IMR-90 (cell line): ENCODE results near the gene FAM53B. TPM values are rescaled to one million over a fixed set of nuclear protein-coding genes. Genes with fewer than 3 reads are reported as not detected.

Source experiments
- ATAC-seq: fragments of 200-7000 bp; cut with Tn5 transposase; 2 replicates; pipeline ENCODE4 v1.9.1; 2020; ENCODE audit warnings: low read depth, mild to moderate bottlenecking, moderate library complexity
- BruUV-seq: library from RNA; stranded (reverse); fragments of 400-500 nt; replicated peaks from 2 replicates; lab custom pipeline; 2021; lab: Mats Ljungman, UMichigan
- CTCF ChIA-PET: fragments of 300-600 bp; formaldehyde crosslinking; extraction: SDS; loops from one replicate; lab custom pipeline; 2021; ENCODE audit warnings: antibody characterized with exemption; lab: Yijun Ruan, JAX
- POLR2A ChIA-PET: fragments of 300-600 bp; sonication (Branson Sonifier 250); formaldehyde crosslinking; loops from one replicate; lab custom pipeline; 2022; ENCODE audit warnings: antibody characterized with exemption; ENCODE audit not compliant: unreplicated experiment; lab: Charles Lee
- DNase-seq: peaks from one replicate; pipeline ENCODE4 v3.0.0; 2013
- H2AFZ ChIP-seq: replicated peaks from 2 replicates; pipeline ENCODE3; 2013; ENCODE audit warnings: low read length, mild to moderate bottlenecking; ENCODE audit not compliant: poor library complexity
- H2AK5ac ChIP-seq: 2 replicates; pipeline ENCODE4 v1.6.1; 2013; ENCODE audit warnings: low read depth, low read length, inconsistent platforms
- H2AK9ac ChIP-seq: replicated peaks from 2 replicates; pipeline ENCODE3; 2013; ENCODE audit warnings: mild to moderate bottlenecking, low read depth, low read length, moderate library complexity; ENCODE audit not compliant: poor library complexity
- H2BK120ac ChIP-seq: 2 replicates; pipeline ENCODE4 v1.6.1; 2013; ENCODE audit warnings: low read depth, low read length, inconsistent platforms
- H2BK15ac ChIP-seq: 3 replicates; pipeline ENCODE4 v1.6.1; 2013; ENCODE audit warnings: low read depth, low read length, inconsistent platforms
- H2BK20ac ChIP-seq: 2 replicates; pipeline ENCODE4 v1.6.1; 2013; ENCODE audit warnings: low read depth, mild to moderate bottlenecking, inconsistent platforms, low read length, moderate library complexity
- H2BK5ac ChIP-seq: 2 replicates; pipeline ENCODE4 v1.6.1; 2013; ENCODE audit warnings: mild to moderate bottlenecking, low read depth, low read length, inconsistent platforms; ENCODE audit not compliant: poor library complexity, severe bottlenecking
- H3K14ac ChIP-seq: replicated peaks from 2 replicates; pipeline ENCODE4 v1.6.1; 2013; ENCODE audit warnings: low read depth, low read length, inconsistent platforms
- H3K18ac ChIP-seq: 2 replicates; pipeline ENCODE4 v1.6.1; 2013; ENCODE audit warnings: low read depth, low read length, control low read depth
- H3K23ac ChIP-seq: 2 replicates; pipeline ENCODE4 v1.6.1; 2013; ENCODE audit warnings: low read depth, low read length, inconsistent platforms
- H3K27ac ChIP-seq: 2 replicates; pipeline ENCODE4 v1.5.1; 2013; ENCODE audit warnings: mild to moderate bottlenecking, control low read depth, low read length; ENCODE audit not compliant: insufficient read depth
- H3K27me3 ChIP-seq: 2 replicates; pipeline ENCODE4 v1.6.1; 2013; ENCODE audit warnings: low read length; ENCODE audit not compliant: control insufficient read depth, insufficient read depth
- H3K36me3 ChIP-seq: 2 replicates; pipeline ENCODE4 v1.6.1; 2013; ENCODE audit warnings: low read length, mixed read lengths; ENCODE audit not compliant: control insufficient read depth, insufficient read depth
- H3K4ac ChIP-seq: 2 replicates; pipeline ENCODE4 v1.6.1; 2013; ENCODE audit warnings: low read depth, low read length, inconsistent platforms
- H3K4me1 ChIP-seq: 2 replicates; pipeline ENCODE4 v1.6.1; 2013; ENCODE audit warnings: low read length, mixed read lengths; ENCODE audit not compliant: control insufficient read depth, insufficient read depth
- H3K4me2 ChIP-seq: 2 replicates; pipeline ENCODE4 v1.6.1; 2013; ENCODE audit warnings: low read depth, mild to moderate bottlenecking, control low read depth, low read length, moderate library complexity
- H3K4me3 ChIP-seq: 2 replicates; pipeline ENCODE4 v1.5.1; 2013; ENCODE audit warnings: low read depth, mild to moderate bottlenecking, control low read depth, low read length, moderate library complexity; ENCODE audit not compliant: insufficient read depth
- H3K56ac ChIP-seq: 2 replicates; pipeline ENCODE4 v1.6.1; 2013; ENCODE audit warnings: low read length, inconsistent platforms; ENCODE audit not compliant: insufficient read depth; ENCODE audit errors: extremely low read depth
- H3K79me1 ChIP-seq, 2 experiments: 2 replicates each; pipeline ENCODE4 v1.6.1; 2013; ENCODE audit warnings: low read length in 2 of 2, inconsistent platforms in 1 of 2, low read depth in 1 of 2
- H3K9ac ChIP-seq: 2 replicates; pipeline ENCODE4 v1.6.1; 2013; ENCODE audit warnings: low read depth, low read length, control low read depth
- H3K9me1 ChIP-seq: 2 replicates; pipeline ENCODE4 v1.6.1; 2013; ENCODE audit warnings: low read length, inconsistent platforms; ENCODE audit not compliant: insufficient read depth
- H3K9me3 ChIP-seq: 2 replicates; pipeline ENCODE4 v1.6.1; 2013; ENCODE audit warnings: low read length; ENCODE audit not compliant: control insufficient read depth, insufficient read depth
- H4K20me1 ChIP-seq: 2 replicates; pipeline ENCODE4 v1.6.1; 2013; ENCODE audit warnings: low read length, inconsistent platforms; ENCODE audit not compliant: insufficient read depth
- H4K5ac ChIP-seq: 2 replicates; pipeline ENCODE4 v1.6.1; 2013; ENCODE audit warnings: mild to moderate bottlenecking, low read depth, low read length, control low read depth
- H4K8ac ChIP-seq, 2 experiments: 2 replicates each; pipeline ENCODE4 v1.6.1; 2013; ENCODE audit warnings: low read depth in 2 of 2, low read length in 2 of 2, control low read depth in 1 of 2, inconsistent platforms in 1 of 2
- H4K91ac ChIP-seq: 2 replicates; pipeline ENCODE4 v1.6.1; 2013; ENCODE audit warnings: low read depth, low read length, inconsistent platforms; ENCODE audit not compliant: insufficient read depth
- NFE2L2 ChIP-seq: fragments of 150-350 bp; IDR thresholded peaks from 2 replicates; pipeline ENCODE4 v1.6.1; 2016; ENCODE audit warnings: low read depth, mild to moderate bottlenecking, low read length
- RFX5 ChIP-seq: IDR thresholded peaks from 2 replicates; pipeline ENCODE4 v1.8.0; 2012; ENCODE audit warnings: low read depth, mild to moderate bottlenecking, low read length, moderate library complexity
- whole genome bisulfite sequencing, 2 experiments: methylation state at CpG; one replicate each; pipeline versions ENCODE4 v1.1.5 to v1.1.7; 2013; ENCODE audit warnings: missing lambda C conversion rate in 2 of 2; ENCODE audit not compliant: insufficient read length in 1 of 2; ENCODE audit errors: extremely low coverage in 2 of 2; 5-methylcytosine and 5-hydroxymethylcytosine counted together
- dilution Hi-C: fragments of 300-500 bp; cut with HindIII; formaldehyde crosslinking; loops from one replicate; pipeline ENCODE4 v1.14.3; 2018; ENCODE audit warnings: low sequenced_read_pairs; ENCODE audit not compliant: unreplicated experiment
- in situ Hi-C: fragments of 300-500 bp; cut with MboI; formaldehyde crosslinking; loops from 3 replicates; pipeline ENCODE4 v1.14.3; 2019; ENCODE audit warnings: low sequenced_read_pairs, inconsistent platforms, mixed read lengths
- intact Hi-C: fragments of 100-400 bp; cut with micrococcal nuclease; formaldehyde crosslinking; loops from 2 replicates; pipeline ENCODE4 v1.10.0; 2022
- polyA plus RNA-seq, 3 experiments: library from polyadenylated mRNA; depleted of rRNA; stranded (reverse); fragments of >200 nt; gene quantifications; 2 replicates each; pipeline ENCODE4 v1.2.3, GENCODE V29; 2012; ENCODE audit warnings: low replicate concordance in 1 of 3
- total RNA-seq: library from RNA; depleted of rRNA; stranded (reverse); fragments of >200 nt; gene quantifications from 2 replicates; pipeline ENCODE4 v1.2.3, GENCODE V29; 2012

FAM53B gene
- total and polyA plus RNA-seq, 2 of the 4 experiments (the other 2 are of a cell fraction): 3.8 to 5.7 TPM

DNA sequence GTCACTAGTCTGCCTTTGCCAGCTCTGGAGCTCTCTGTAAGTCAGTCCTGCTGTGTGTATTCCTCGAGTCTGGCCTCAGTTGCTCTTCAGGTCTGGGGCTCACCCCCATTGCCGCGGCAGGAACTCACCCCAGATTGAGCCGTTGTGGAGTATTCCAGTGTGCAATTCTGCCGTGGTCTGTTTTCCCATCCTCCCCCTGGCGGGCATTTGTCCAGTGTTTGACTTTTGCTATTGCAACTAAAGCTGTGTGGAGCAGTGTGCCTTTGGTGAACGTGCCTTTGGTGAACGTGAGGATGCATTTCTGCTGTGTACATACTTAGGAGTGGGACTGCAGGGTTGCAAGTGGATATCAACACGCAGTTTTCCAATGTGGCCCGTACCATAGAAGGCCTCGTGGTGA lies 134.5 kb downstream of the FAM53B start:
- no peak overlapping the region for H2BK20ac ChIP-seq
- H3K9ac ChIP-seq: no peak overlapping the region
- H3K4me2 ChIP-seq: no peak overlapping the region
- no peak overlapping the region for H4K91ac ChIP-seq
- ChIA-PET POLR2A (no interaction called here), CTCF (no interaction called here)
- no peak overlapping the region for H2BK5ac ChIP-seq
- no peaks in the 10 kb centered on the region for H3K4me1 ChIP-seq
- DNase-seq: no peak
- no peaks in the 10 kb centered on the region; the same call in 1 of the 2 replicates for H4K20me1 ChIP-seq
- no peak overlapping the region for H2BK120ac ChIP-seq
- H3K4me3 ChIP-seq: no peak overlapping the region
- H3K79me1 ChIP-seq: no peaks in the 10 kb centered on the region
- H3K9me1 ChIP-seq: no peaks in the 10 kb centered on the region
- intact Hi-C loops (no loop called here), dilution Hi-C loops (no loop called here), in situ Hi-C loops (no loop called here)
- H2AFZ ChIP-seq: no peak overlapping the region
- no TSS peak for BruUV-seq
- no peaks in the 10 kb centered on the region for H3K9me3 ChIP-seq
- no peak overlapping the region for H3K23ac ChIP-seq
- no peaks in the 10 kb centered on the region for H3K27me3 ChIP-seq
- H4K8ac ChIP-seq: no peak overlapping the region
- H2BK15ac ChIP-seq: no peak overlapping the region
- no peak overlapping the region for H3K14ac ChIP-seq
- TF ChIP-seq NFE2L2 (no peak), RFX5 (no peak)
- no peaks in the 10 kb centered on the region for H3K36me3 ChIP-seq
- 89% methylated on average over 8 of the region's 11 CpGs; no CpG with 5 or more reads in 1 of the 2 experiments for WGBS, 2 experiments
- no peak overlapping the region for H3K56ac ChIP-seq
- no peak for ATAC-seq
- H4K5ac ChIP-seq: no peak overlapping the region
- H2AK9ac ChIP-seq: no peak overlapping the region
- H3K27ac ChIP-seq: no peak overlapping the region
- H3K4ac ChIP-seq: no peak overlapping the region
- no peak overlapping the region for H3K18ac ChIP-seq
- no peak overlapping the region for H2AK5ac ChIP-seq
